Measurements from ENCODE around the gene SOX12. TPM values are rescaled to one million over a fixed set of nuclear protein-coding genes. Genes with fewer than 3 reads are reported as not detected.
"Not testable (repeated sequence)": the region's sequence is repeated elsewhere in the genome, so short reads cannot be mapped to it uniquely, and the experiment has no call there.

SOX12 gene
- total RNA-seq, 1 experiment from 2014 or later: 41.0 TPM

- intact Hi-C loops (cut with micrococcal nuclease; ENCODE audit: unreplicated experiment): loop anchor here (1.0 to 2.0 kb wide), 2 partner anchors 52 to 121 kb away; no protein-coding TSS in a partner anchor
- POLR2A ChIA-PET (ENCODE audit: low non-redundant PET): no interaction called here
These were observed 4.5 kb downstream of the SOX12 start for GRCh38 chr20:329851-330232.

DNA sequence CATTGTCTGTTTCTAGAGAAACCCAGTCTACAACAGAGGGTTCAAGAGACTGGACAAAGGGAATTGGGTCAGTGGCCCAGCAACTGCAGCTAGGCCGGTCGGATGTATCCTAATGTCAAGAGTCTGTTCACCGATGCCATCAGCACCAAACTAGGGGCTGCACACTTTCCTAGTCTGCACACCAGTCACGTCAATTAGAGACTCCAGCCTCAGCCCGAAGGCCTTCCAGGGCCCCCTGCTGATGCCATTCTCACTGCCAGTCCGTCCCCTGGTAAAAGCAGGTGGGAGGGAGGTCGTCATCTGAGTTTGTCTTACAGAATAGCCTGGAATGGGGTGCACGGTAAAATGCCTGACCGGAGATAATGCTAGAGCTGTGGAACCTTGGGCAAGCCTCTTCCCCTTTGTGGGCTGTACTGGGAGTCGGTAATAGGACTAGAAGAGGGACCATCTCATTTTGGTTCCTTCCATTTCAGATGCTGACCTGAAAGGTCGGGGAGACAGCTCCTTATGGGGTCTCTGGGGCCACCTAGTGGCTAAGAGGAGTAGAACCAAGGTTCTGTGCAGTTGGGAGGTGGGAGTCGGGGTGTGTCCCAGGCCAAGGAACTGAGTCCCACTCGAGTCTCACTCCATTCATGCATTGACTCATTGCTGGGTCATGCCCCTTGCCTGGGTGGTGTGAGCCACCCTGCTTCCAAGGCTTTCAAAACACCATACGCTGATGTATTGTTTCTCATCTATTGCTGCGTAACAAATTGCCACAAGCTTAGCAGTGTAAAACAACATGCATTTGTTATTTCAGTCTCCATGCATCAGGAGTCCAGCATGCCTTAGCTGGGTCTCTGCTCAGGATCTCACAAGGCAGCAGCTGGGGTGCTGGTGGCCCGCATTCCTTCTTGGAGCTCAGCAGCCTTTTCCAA is 5.1 kb downstream of the SOX12 start:
- DNase-seq (ENCODE audit: low spot score): peak; percentile 83
- TF ChIP-seq, protein P1, sequence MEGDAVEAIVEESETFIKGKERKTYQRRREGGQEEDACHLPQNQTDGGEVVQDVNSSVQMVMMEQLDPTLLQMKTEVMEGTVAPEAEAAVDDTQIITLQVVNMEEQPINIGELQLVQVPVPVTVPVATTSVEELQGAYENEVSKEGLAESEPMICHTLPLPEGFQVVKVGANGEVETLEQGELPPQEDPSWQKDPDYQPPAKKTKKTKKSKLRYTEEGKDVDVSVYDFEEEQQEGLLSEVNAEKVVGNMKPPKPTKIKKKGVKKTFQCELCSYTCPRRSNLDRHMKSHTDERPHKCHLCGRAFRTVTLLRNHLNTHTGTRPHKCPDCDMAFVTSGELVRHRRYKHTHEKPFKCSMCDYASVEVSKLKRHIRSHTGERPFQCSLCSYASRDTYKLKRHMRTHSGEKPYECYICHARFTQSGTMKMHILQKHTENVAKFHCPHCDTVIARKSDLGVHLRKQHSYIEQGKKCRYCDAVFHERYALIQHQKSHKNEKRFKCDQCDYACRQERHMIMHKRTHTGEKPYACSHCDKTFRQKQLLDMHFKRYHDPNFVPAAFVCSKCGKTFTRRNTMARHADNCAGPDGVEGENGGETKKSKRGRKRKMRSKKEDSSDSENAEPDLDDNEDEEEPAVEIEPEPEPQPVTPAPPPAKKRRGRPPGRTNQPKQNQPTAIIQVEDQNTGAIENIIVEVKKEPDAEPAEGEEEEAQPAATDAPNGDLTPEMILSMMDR (conservative IDR thresholded peaks at IDR 0.05; ENCODE audit: low read depth, low read length): peak; percentile 89
- TF ChIP-seq EZH2 (IDR thresholded peaks at IDR 0.05; ENCODE audit: borderline replicate concordance, low read depth, low read length, poor library complexity, severe bottlenecking): no peak
- Histone ChIP-seq H3K4me1 (ENCODE audit: insufficient read depth, low read length, poor library complexity, severe bottlenecking) (peaks cover 13% of the 10 kb centered on the region), H3K9me3 (ENCODE audit: low read depth, low read length, poor library complexity, severe bottlenecking) (no peaks in the 10 kb centered on the region), H3K36me3 (ENCODE audit: insufficient read depth, low read length, poor library complexity, severe bottlenecking) (peaks cover 12% of the 10 kb centered on the region), H3K27me3 (replicated peaks; ENCODE audit: insufficient read depth, low read depth, low read length, poor library complexity) (no peaks in the 10 kb centered on the region), H3K4me3 (ENCODE audit: low read depth, low read length, poor library complexity, severe bottlenecking) (no peak overlapping the region), H3K27ac (ENCODE audit: low read depth, low read length, poor library complexity, severe bottlenecking) (no peak overlapping the region)
- intact Hi-C loops (cut with micrococcal nuclease; ENCODE audit: unreplicated experiment): loop anchor here (1.0 to 2.0 kb wide), 2 partner anchors 52 to 122 kb away; no protein-coding TSS in a partner anchor
- ChIA-PET CTCF (interaction anchor here (0.6 to 1.7 kb wide), 8 partner anchors 10 to 264 kb away, joined by 3 to 11 read pairs (median 5); partner anchors contain the start of gene NRSN2), POLR2A (ENCODE audit: low non-redundant PET) (no interaction called here)
- BruUV-seq (replicated peaks): no TSS peak

More at GRCh38 chr20:329851-330232, 4.5 kb downstream of the SOX12 start:
- DNase-seq (ENCODE audit: low spot score): no peak
- BruUV-seq (replicated peaks): no TSS peak
- Histone ChIP-seq H3K36me3 (ENCODE audit: insufficient read depth, low read length, poor library complexity, severe bottlenecking) (peaks cover 12% of the 10 kb centered on the region), H3K9me3 (ENCODE audit: low read depth, low read length, poor library complexity, severe bottlenecking) (no peaks in the 10 kb centered on the region), H3K4me3 (ENCODE audit: low read depth, low read length, poor library complexity, severe bottlenecking) (no peak overlapping the region), H3K27ac (ENCODE audit: low read depth, low read length, poor library complexity, severe bottlenecking) (no peak overlapping the region), H3K4me1 (ENCODE audit: insufficient read depth, low read length, poor library complexity, severe bottlenecking) (peaks cover 13% of the 10 kb centered on the region), H3K27me3 (replicated peaks; ENCODE audit: insufficient read depth, low read depth, low read length, poor library complexity) (no peaks in the 10 kb centered on the region)
- CTCF ChIA-PET: interaction anchor here (1.7 kb wide), 1 partner anchor 18 kb away, joined by 7 read pairs; no protein-coding TSS in a partner anchor
- TF ChIP-seq EZH2 (IDR thresholded peaks at IDR 0.05; ENCODE audit: borderline replicate concordance, low read depth, low read length, poor library complexity, severe bottlenecking): no peak
- TF ChIP-seq, protein P1 (conservative IDR thresholded peaks at IDR 0.05; ENCODE audit: low read depth, low read length): no peak

DNA sequence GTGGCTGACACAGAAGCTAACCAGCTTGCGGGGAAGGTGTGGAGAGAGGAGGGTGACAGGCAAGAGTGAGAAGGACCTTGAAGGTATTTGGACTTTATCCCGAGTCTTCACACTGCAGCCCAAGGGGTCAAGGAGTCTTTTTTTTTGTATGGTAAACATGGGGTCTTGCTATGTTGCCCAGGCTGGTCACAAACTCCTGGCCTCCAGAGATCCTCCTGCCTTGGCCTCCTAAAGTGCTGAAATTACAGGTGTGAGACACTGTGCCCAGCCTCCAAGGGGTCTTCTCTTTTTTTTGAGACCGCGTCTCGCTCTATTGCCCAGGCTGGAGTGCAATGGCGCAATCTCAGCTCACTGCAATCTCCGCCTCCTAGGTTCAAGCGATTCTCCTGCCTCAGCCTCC is 9.2 kb downstream of the SOX12 start:
- TF ChIP-seq EZH2 (IDR thresholded peaks at IDR 0.05; ENCODE audit: borderline replicate concordance, low read depth, low read length, poor library complexity, severe bottlenecking): no peak
- TF ChIP-seq, protein P1 (conservative IDR thresholded peaks at IDR 0.05; ENCODE audit: low read depth, low read length): no peak
- Histone ChIP-seq H3K27ac (ENCODE audit: low read depth, low read length, poor library complexity, severe bottlenecking) (no peak overlapping the region), H3K4me3 (ENCODE audit: low read depth, low read length, poor library complexity, severe bottlenecking) (no peak overlapping the region), H3K36me3 (ENCODE audit: insufficient read depth, low read length, poor library complexity, severe bottlenecking) (no peaks in the 10 kb centered on the region), H3K4me1 (ENCODE audit: insufficient read depth, low read length, poor library complexity, severe bottlenecking) (peaks cover 6% of the 10 kb centered on the region), H3K9me3 (ENCODE audit: low read depth, low read length, poor library complexity, severe bottlenecking) (no peaks in the 10 kb centered on the region), H3K27me3 (replicated peaks; ENCODE audit: insufficient read depth, low read depth, low read length, poor library complexity) (no peaks in the 10 kb centered on the region)
- no TSS peak for BruUV-seq (replicated peaks)
- intact Hi-C loops (cut with micrococcal nuclease; ENCODE audit: unreplicated experiment): no loop called here
- CTCF ChIA-PET: no interaction called here
- no peak for DNase-seq (ENCODE audit: low spot score)
- POLR2A ChIA-PET (ENCODE audit: low non-redundant PET): no interaction called here

DNA sequence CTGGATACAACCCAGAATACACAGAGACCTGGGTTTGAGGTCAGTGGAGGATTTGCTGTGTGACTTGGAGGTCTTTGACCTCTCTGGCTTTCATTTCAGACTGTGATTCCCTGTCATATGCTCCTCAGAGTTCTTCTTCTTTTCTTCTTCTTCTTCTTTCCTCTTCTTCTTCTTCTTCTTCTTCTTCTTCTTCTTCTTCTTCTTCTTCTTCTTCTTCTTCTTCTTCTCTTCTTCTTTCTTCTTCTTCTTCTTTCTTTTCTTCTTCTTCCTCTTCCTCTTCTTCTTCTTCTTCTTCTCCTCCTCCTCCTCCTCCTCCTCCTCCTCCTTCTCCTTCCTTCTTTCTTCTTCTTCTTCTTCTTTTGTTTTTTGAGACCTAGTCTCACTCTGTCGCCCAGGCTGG is 10.7 kb downstream of the SOX12 start:
- POLR2A ChIA-PET (ENCODE audit: low non-redundant PET): interaction anchor here (0.8 kb wide), 1 partner anchor 11 kb away, joined by 13 read pairs; the partner anchor contains the start of gene NRSN2
- CTCF ChIA-PET; DNase-seq (ENCODE audit: low spot score); H3K4me1 ChIP-seq (ENCODE audit: insufficient read depth, low read length, poor library complexity, severe bottlenecking); H3K36me3 ChIP-seq (ENCODE audit: insufficient read depth, low read length, poor library complexity, severe bottlenecking); H3K9me3 ChIP-seq (ENCODE audit: low read depth, low read length, poor library complexity, severe bottlenecking); H3K27ac ChIP-seq (ENCODE audit: low read depth, low read length, poor library complexity, severe bottlenecking); BruUV-seq (replicated peaks); H3K27me3 ChIP-seq (replicated peaks; ENCODE audit: insufficient read depth, low read depth, low read length, poor library complexity); H3K4me3 ChIP-seq (ENCODE audit: low read depth, low read length, poor library complexity, severe bottlenecking); intact Hi-C loops (cut with micrococcal nuclease; ENCODE audit: unreplicated experiment): not testable (repeated sequence)

All from A673 (cell line).